ENCODE measurements around the gene PEX26. TPM values are rescaled to one million over a fixed set of nuclear protein-coding genes. Genes with fewer than 3 reads are reported as not detected.
"Not testable (repeated sequence)": the region's sequence is repeated elsewhere in the genome, so short reads cannot be mapped to it uniquely, and the experiment has no call there.

PEX26 gene
- total RNA-seq, 1 donor from 2014 or later, result 49.7 TPM

DNA sequence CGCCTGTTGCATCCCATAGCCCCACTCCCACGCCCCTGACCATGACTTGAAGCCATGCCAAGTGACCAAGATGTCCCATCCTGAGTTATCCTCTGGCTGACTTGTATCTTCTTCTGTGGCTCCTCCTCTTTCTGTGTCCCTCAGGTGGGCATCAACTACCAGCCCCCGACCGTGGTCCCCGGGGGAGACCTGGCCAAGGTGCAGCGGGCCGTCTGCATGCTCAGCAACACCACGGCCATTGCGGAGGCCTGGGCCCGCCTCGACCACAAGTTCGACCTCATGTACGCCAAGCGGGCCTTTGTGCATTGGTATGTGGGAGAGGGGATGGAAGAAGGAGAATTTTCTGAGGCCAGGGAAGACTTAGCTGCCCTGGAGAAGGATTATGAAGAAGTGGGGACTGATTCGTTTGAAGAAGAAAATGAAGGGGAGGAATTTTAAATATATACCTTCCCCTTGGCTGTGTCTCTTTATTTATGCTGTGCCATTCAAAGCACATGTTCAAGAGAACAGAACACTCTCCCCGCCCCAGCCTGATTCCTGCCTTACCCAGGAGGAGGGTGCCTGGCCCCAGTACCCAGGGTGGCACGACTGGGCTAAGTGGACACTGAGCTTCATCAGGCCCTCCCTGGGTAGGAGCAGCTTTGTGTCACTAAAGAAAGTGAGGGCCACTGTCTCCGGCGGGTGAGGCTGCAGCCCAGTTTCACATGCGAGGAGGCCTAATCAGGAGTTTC lies 53.1 kb downstream of the PEX26 start:
- Mint-ChIP-seq H3K4me1 (ENCODE audit: unreplicated experiment) (no peaks in the 10 kb centered on the region), H3K36me3 (ENCODE audit: low read depth, unreplicated experiment) (no peaks in the 10 kb centered on the region), H3K4me3 (ENCODE audit: unreplicated experiment) (no peak overlapping the region), H3K9me3 (ENCODE audit: unreplicated experiment) (no peaks in the 10 kb centered on the region), H3K27ac (ENCODE audit: unreplicated experiment) (no peak overlapping the region), H3K27me3 (ENCODE audit: unreplicated experiment) (peaks cover 8% of the 10 kb centered on the region)
- TF ChIP-seq, protein P1, sequence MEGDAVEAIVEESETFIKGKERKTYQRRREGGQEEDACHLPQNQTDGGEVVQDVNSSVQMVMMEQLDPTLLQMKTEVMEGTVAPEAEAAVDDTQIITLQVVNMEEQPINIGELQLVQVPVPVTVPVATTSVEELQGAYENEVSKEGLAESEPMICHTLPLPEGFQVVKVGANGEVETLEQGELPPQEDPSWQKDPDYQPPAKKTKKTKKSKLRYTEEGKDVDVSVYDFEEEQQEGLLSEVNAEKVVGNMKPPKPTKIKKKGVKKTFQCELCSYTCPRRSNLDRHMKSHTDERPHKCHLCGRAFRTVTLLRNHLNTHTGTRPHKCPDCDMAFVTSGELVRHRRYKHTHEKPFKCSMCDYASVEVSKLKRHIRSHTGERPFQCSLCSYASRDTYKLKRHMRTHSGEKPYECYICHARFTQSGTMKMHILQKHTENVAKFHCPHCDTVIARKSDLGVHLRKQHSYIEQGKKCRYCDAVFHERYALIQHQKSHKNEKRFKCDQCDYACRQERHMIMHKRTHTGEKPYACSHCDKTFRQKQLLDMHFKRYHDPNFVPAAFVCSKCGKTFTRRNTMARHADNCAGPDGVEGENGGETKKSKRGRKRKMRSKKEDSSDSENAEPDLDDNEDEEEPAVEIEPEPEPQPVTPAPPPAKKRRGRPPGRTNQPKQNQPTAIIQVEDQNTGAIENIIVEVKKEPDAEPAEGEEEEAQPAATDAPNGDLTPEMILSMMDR (IDR thresholded peaks at IDR 0.05; ENCODE audit: unreplicated experiment), result no peak
- DNase-seq (ENCODE audit: low spot score), result no peak

- Mint-ChIP-seq H3K36me3 (ENCODE audit: low read depth, unreplicated experiment) (no peaks in the 10 kb centered on the region), H3K27ac (ENCODE audit: unreplicated experiment) (no peak overlapping the region), H3K27me3 (ENCODE audit: unreplicated experiment) (peaks cover 10% of the 10 kb centered on the region), H3K4me1 (ENCODE audit: unreplicated experiment) (no peaks in the 10 kb centered on the region), H3K4me3 (ENCODE audit: unreplicated experiment) (no peak overlapping the region), H3K9me3 (ENCODE audit: unreplicated experiment) (no peaks in the 10 kb centered on the region)
- no peak for DNase-seq (ENCODE audit: low spot score)
- TF ChIP-seq, protein P1 (IDR thresholded peaks at IDR 0.05; ENCODE audit: unreplicated experiment), result no peak
Measured at GRCh38 chr22:18133452-18133851, 55.7 kb downstream of the PEX26 start.

DNA sequence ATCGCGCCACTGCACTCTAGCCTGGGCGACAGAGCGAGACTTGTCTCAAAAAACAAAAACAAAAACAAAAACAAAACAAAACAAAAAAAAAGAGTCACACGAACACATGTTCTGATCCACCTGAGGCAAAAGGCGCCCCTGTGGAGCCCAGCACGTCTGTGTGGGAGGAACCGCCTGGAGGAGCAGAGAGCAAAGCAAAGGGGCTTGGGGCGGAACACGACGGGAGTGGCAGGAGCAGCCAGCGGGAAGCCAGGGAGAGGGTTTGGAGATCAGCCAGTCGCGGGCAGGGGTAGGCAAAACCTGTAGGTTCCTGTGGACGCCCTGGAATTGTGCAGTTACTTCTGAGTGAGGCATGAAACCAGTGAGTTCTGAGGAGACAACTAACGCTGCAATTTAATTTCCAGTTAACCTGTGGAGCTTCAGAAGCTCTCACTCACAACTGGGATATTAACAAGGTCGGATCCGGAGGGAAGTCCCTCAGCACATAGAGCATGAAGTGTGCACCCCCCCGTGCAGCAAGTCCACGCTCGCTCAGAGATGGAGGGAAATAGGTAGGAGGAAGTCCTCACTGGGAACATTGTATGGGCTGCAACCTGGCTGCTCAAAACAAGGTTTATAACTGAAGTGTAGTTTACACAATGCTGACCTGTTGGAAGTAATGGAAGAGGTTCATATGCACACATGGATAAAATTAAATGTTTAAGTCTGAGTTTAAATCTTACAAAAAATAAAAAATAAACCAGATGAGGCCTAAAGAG lies 59.0 kb downstream of the PEX26 start:
- DNase-seq (ENCODE audit: low spot score), result no peak
- TF ChIP-seq, protein P1 (IDR thresholded peaks at IDR 0.05; ENCODE audit: unreplicated experiment), result no peak
- H3K27ac Mint-ChIP-seq (ENCODE audit: unreplicated experiment), result no peak overlapping the region
- no peaks in the 10 kb centered on the region for H3K9me3 Mint-ChIP-seq (ENCODE audit: unreplicated experiment)
- H3K36me3 Mint-ChIP-seq (ENCODE audit: low read depth, unreplicated experiment), result no peaks in the 10 kb centered on the region
- no peaks in the 10 kb centered on the region for H3K4me1 Mint-ChIP-seq (ENCODE audit: unreplicated experiment)
- peaks cover 5% of the 10 kb centered on the region for H3K27me3 Mint-ChIP-seq (ENCODE audit: unreplicated experiment)
- H3K4me3 Mint-ChIP-seq (ENCODE audit: unreplicated experiment), result no peak overlapping the region

- H3K27me3 Mint-ChIP-seq (ENCODE audit: unreplicated experiment); H3K4me1 Mint-ChIP-seq (ENCODE audit: unreplicated experiment); H3K27ac Mint-ChIP-seq (ENCODE audit: unreplicated experiment); DNase-seq (ENCODE audit: low spot score); H3K9me3 Mint-ChIP-seq (ENCODE audit: unreplicated experiment); H3K4me3 Mint-ChIP-seq (ENCODE audit: unreplicated experiment); H3K36me3 Mint-ChIP-seq (ENCODE audit: low read depth, unreplicated experiment): not testable (repeated sequence)
Measured at GRCh38 chr22:18141004-18141403, 63.2 kb downstream of the PEX26 start.

DNA sequence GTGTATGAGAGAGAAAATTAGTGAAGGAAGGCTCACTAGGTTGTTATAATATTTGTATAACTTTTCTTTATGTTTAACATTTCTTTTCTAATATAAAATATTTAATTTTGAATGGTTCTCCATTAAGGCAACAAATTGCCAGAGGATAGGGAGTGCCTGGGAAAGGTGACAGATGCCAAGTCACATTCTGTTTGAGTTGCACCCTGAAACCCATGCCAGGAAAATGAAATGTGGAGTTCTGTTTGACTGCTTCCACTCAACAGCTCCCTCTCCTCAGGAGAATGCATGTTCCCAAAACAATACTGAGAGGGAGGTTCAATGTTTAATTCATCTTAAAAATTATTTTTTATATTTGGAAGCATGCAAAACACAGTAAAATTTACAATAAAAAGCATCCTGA lies 66.3 kb downstream of the PEX26 start:
- TF ChIP-seq, protein P1 (IDR thresholded peaks at IDR 0.05; ENCODE audit: unreplicated experiment), result no peak
- H3K4me1 Mint-ChIP-seq (ENCODE audit: unreplicated experiment), result no peaks in the 10 kb centered on the region
- no peak overlapping the region for H3K4me3 Mint-ChIP-seq (ENCODE audit: unreplicated experiment)
- H3K27ac Mint-ChIP-seq (ENCODE audit: unreplicated experiment), result no peak overlapping the region
- H3K9me3 Mint-ChIP-seq (ENCODE audit: unreplicated experiment), result no peaks in the 10 kb centered on the region
- H3K36me3 Mint-ChIP-seq (ENCODE audit: low read depth, unreplicated experiment), result no peaks in the 10 kb centered on the region
- no peak for DNase-seq (ENCODE audit: low spot score)
- H3K27me3 Mint-ChIP-seq (ENCODE audit: unreplicated experiment), result no peaks in the 10 kb centered on the region
